K562 (cell line): Measurements from ENCODE around the gene DENND4C. TPM values are rescaled to one million over a fixed set of nuclear protein-coding genes. Genes with fewer than 3 reads are reported as not detected.

Experiments used
- ATAC-seq: fragments of 200-7000 bp; cut with Tn5 transposase; 3 replicates; pipeline ENCODE4 v1.9.1; 2020; ENCODE audit warnings: moderate library complexity
- BruUV-seq: library from RNA; stranded (reverse); fragments of 400-500 nt; replicated peaks from 2 replicates; lab custom pipeline; 2021; lab: Mats Ljungman, UMichigan
- CTCF ChIA-PET: fragments of 300-600 bp; formaldehyde crosslinking; extraction: SDS; loops from one replicate; lab custom pipeline; 2021; ENCODE audit warnings: low intra/inter-chr PET ratio; lab: Yijun Ruan, JAX
- POLR2A ChIA-PET: fragments of 300-600, 350-650 bp; sonication (Branson Sonifier 250); formaldehyde crosslinking; extraction: SDS; loops from one replicate; lab custom pipeline; 2021; ENCODE audit warnings: antibody characterized with exemption, inconsistent platforms; lab: Yijun Ruan, JAX
- DNase-seq, 4 experiments: peaks; one replicate each; pipeline versions ENCODE4 v3.0.0 to v3.0.0-alpha.2; 2011 to 2018; ENCODE audit warnings: low spot score in 3 of 4, mixed read lengths in 3 of 4; ENCODE audit errors: extremely low read depth in 1 of 4
- FAIRE-seq: peaks from 2 replicates; lab custom pipeline; 2011; peaks lifted over from hg19 to GRCh38; lab: Jason Lieb, UNC
- H2AFZ ChIP-seq: 2 replicates; pipeline ENCODE4 v1.6.0; 2011; ENCODE audit warnings: low read depth, low read length, control low read depth, inconsistent platforms
- H3K27ac ChIP-seq: fragments of 200-600 bp; 3 replicates; pipeline ENCODE4 v1.8.0; 2011; ENCODE audit warnings: low read depth, mild to moderate bottlenecking, control low read depth, inconsistent platforms, low read length, moderate library complexity, mixed read lengths; ENCODE audit errors: extremely low read depth
- H3K27me3 ChIP-seq, 2 experiments: fragments of 300-600 bp in 1 of 2; 2 replicates in 1 of 2; 3 replicates in 1 of 2; pipeline versions ENCODE4 v1.6.0 to v1.8.0; 2011; ENCODE audit warnings: inconsistent platforms in 2 of 2, low read length in 2 of 2, mild to moderate bottlenecking in 1 of 2, mixed read lengths in 1 of 2, moderate library complexity in 1 of 2; ENCODE audit not compliant: control insufficient read depth in 2 of 2, insufficient read depth in 2 of 2
- H3K36me3 ChIP-seq: fragments of 300-600 bp; 3 replicates; pipeline ENCODE4 v1.8.0; 2011; ENCODE audit warnings: mild to moderate bottlenecking, low read length, inconsistent platforms; ENCODE audit not compliant: control insufficient read depth, insufficient read depth
- H3K4me1 ChIP-seq, 2 experiments: fragments of 200-600 bp in 1 of 2; replicated peaks in 1 of 2; 2 replicates in 1 of 2; 3 replicates in 1 of 2; pipeline versions ENCODE4 v1.5.1 to v1.8.0; 2011; ENCODE audit warnings: inconsistent platforms in 2 of 2, low read length in 2 of 2, mild to moderate bottlenecking in 1 of 2, mixed read lengths in 1 of 2, moderate library complexity in 1 of 2; ENCODE audit not compliant: control insufficient read depth in 2 of 2, insufficient read depth in 2 of 2
- H3K4me2 ChIP-seq: 2 replicates; pipeline ENCODE4 v1.6.1; 2011; ENCODE audit warnings: low read length, control low read depth, inconsistent platforms, mixed read lengths; ENCODE audit not compliant: insufficient read depth
- H3K4me3 ChIP-seq: fragments of 200-600 bp; sonication (generic), shearing (Covaris generic); 2 replicates; pipeline ENCODE4 v1.5.1; 2016; ENCODE audit warnings: control low read depth, inconsistent platforms
- H3K79me2 ChIP-seq: fragments of 200-600 bp; 3 replicates; pipeline ENCODE4 v1.8.0; 2011; ENCODE audit warnings: low read length, inconsistent platforms; ENCODE audit not compliant: control insufficient read depth, insufficient read depth
- H3K9ac ChIP-seq, 2 experiments: 2 replicates each; pipeline versions ENCODE4 v1.6.0 to v1.6.1; 2011; ENCODE audit warnings: low read depth in 2 of 2, low read length in 2 of 2, control low read depth in 1 of 2, inconsistent platforms in 1 of 2, mild to moderate bottlenecking in 1 of 2, mixed read lengths in 1 of 2; ENCODE audit not compliant: insufficient read depth in 1 of 2
- H3K9me1 ChIP-seq: one replicate; pipeline ENCODE4 v1.6.0; 2011; ENCODE audit warnings: inconsistent platforms, mild to moderate bottlenecking, low read length, moderate library complexity; ENCODE audit not compliant: control insufficient read depth, insufficient read depth
- H3K9me3 ChIP-seq: replicated peaks from 2 replicates; pipeline ENCODE4 v1.5.1; 2011; ENCODE audit warnings: low read depth, low read length, inconsistent platforms; ENCODE audit not compliant: control insufficient read depth, insufficient read depth
- H4K20me1 ChIP-seq: replicated peaks from 2 replicates; pipeline ENCODE4 v1.6.1; 2011; ENCODE audit warnings: low read length, inconsistent platforms, mixed read lengths; ENCODE audit not compliant: control insufficient read depth, insufficient read depth
- EHMT2 ChIP-seq: fragments of 450-650 bp; IDR thresholded peaks from 2 replicates; pipeline ENCODE4 v1.6.1; 2018; ENCODE audit warnings: antibody characterized with exemption
- ETV5 ChIP-seq: sonication (generic); formaldehyde crosslinking; IDR thresholded peaks from 2 replicates; pipeline ENCODE4 v1.4.0; 2020; ENCODE audit warnings: low read depth, mild to moderate bottlenecking, missing genetic modification reagents
- NFE2L1 ChIP-seq: fragments of 450-650 bp; IDR thresholded peaks from 2 replicates; pipeline ENCODE4 v1.6.1; 2016; ENCODE audit warnings: missing genetic modification characterization, low read depth, mild to moderate bottlenecking, missing compliant biosample characterization, moderate library complexity, borderline replicate concordance
- NR4A1 ChIP-seq, 2 experiments: fragments of 250-450 bp in 1 of 2; fragments of 450-650 bp in 1 of 2; sonication (Bioruptor Pico) in 1 of 2; IDR thresholded peaks; 2 replicates each; pipeline versions ENCODE4 v1.4.0 to v1.6.1; 2016 to 2020; ENCODE audit warnings: mild to moderate bottlenecking in 2 of 2, missing compliant biosample characterization in 1 of 2, missing genetic modification characterization in 1 of 2, moderate library complexity in 1 of 2
- RBM17 ChIP-seq: fragments of 200-400 bp; formaldehyde crosslinking; IDR thresholded peaks from 2 replicates; pipeline ENCODE4 v1.6.1; 2017; ENCODE audit warnings: low read depth, mild to moderate bottlenecking, low read length, borderline replicate concordance
- SIRT6 ChIP-seq: IDR thresholded peaks from one replicate; pipeline ENCODE4 v1.6.1; 2012; ENCODE audit warnings: low read depth, mild to moderate bottlenecking, control low read depth, inconsistent platforms, low read length, moderate library complexity
- WGBS: fragments of 100-300 bp; shearing (Covaris generic); methylation state at CpG from one replicate; pipeline ENCODE4 v1.1.6; 2016; ENCODE audit warnings: low coverage, mixed read lengths; ENCODE audit not compliant: insufficient coverage; ENCODE audit errors: missing lambda C conversion rate; 5-methylcytosine and 5-hydroxymethylcytosine counted together
- in situ Hi-C: fragments of 300-500 bp; cut with MboI; formaldehyde crosslinking; loops from 4 replicates; pipeline ENCODE4 v1.15.0; 2018; ENCODE audit warnings: inconsistent platforms, mixed read lengths
- intact Hi-C: fragments of 100-400 bp; cut with micrococcal nuclease; formaldehyde crosslinking; loops from 2 replicates; pipeline ENCODE4 v1.14.2; 2022
- polyA plus RNA-seq, 8 experiments: library from polyadenylated mRNA; depleted of rRNA in 4 of 8; stranded (reverse) in 5 of 8; unstranded in 3 of 8; fragments of >200 nt; fragmentation: Nextera tagmentation in 2 of 8; fragmentation: Illumina TruSeq in 1 of 8; extraction: Ambion mirVana in 2 of 8; extraction: Trizol in 1 of 8; gene quantifications; 2 replicates each; pipeline versions ENCODE4 v1.2.1 to v1.2.3, GENCODE V29; 2011 to 2014; ENCODE audit warnings: inconsistent platforms in 1 of 8, missing spikeins in 1 of 8
- total RNA-seq, 7 experiments: library from RNA; depleted of rRNA in 6 of 7; stranded (reverse); fragments of >200 nt in 6 of 7; fragmentation: Illumina TruSeq in 2 of 7; extraction: Trizol in 2 of 7; gene quantifications; 2 replicates each; pipeline versions ENCODE4 v1.2.1 to v1.2.3, GENCODE V29; 2011 to 2021; ENCODE audit warnings: low replicate concordance in 1 of 7
- TF ChIP-seq, protein P1 (sequence below): fragments of 250-450 bp; sonication (Bioruptor Pico); IDR thresholded peaks from 2 replicates; pipeline ENCODE4 v1.5.0; 2022; ENCODE audit warnings: mild to moderate bottlenecking
- TF ChIP-seq, protein P2 (sequence below): fragments of 250-450 bp; sonication (Bioruptor Pico); IDR thresholded peaks from 2 replicates; pipeline ENCODE4 v1.4.0; 2020
- TF ChIP-seq, protein P3 (sequence below), 2 experiments: fragments of 450-650 bp; IDR thresholded peaks; 2 replicates each; pipeline ENCODE4 v1.6.1; 2016; ENCODE audit warnings: mild to moderate bottlenecking in 2 of 2, borderline replicate concordance in 1 of 2, low read depth in 1 of 2, moderate library complexity in 1 of 2

The DENND4C gene
- total and polyA plus RNA-seq, 9 of the 15 experiments (the other 6 are each of a cell fraction or from before 2014, with no cell fraction given): 4.8 to 31.8 (median 13.9) TPM

- TF ChIP-seq, protein P1, sequence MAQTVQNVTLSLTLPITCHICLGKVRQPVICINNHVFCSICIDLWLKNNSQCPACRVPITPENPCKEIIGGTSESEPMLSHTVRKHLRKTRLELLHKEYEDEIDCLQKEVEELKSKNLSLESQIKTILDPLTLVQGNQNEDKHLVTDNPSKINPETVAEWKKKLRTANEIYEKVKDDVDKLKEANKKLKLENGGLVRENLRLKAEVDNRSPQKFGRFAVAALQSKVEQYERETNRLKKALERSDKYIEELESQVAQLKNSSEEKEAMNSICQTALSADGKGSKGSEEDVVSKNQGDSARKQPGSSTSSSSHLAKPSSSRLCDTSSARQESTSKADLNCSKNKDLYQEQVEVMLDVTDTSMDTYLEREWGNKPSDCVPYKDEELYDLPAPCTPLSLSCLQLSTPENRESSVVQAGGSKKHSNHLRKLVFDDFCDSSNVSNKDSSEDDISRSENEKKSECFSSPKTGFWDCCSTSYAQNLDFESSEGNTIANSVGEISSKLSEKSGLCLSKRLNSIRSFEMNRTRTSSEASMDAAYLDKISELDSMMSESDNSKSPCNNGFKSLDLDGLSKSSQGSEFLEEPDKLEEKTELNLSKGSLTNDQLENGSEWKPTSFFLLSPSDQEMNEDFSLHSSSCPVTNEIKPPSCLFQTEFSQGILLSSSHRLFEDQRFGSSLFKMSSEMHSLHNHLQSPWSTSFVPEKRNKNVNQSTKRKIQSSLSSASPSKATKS: no peak
- TF ChIP-seq RBM17: no peak
- TF ChIP-seq, protein P2, sequence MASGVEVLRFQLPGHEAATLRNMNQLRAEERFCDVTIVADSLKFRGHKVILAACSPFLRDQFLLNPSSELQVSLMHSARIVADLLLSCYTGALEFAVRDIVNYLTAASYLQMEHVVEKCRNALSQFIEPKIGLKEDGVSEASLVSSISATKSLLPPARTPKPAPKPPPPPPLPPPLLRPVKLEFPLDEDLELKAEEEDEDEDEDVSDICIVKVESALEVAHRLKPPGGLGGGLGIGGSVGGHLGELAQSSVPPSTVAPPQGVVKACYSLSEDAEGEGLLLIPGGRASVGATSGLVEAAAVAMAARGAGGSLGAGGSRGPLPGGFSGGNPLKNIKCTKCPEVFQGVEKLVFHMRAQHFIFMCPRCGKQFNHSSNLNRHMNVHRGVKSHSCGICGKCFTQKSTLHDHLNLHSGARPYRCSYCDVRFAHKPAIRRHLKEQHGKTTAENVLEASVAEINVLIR (CRISPR knock-in tag): no peak
- TF ChIP-seq NR4A1 (CRISPR knock-in tag; IDR thresholded peaks at IDR 0.05): no peak
- no peak for TF ChIP-seq NR4A1 (tag; IDR thresholded peaks at IDR 0.05)
- no peak for TF ChIP-seq SIRT6
- TF ChIP-seq, protein P3, sequence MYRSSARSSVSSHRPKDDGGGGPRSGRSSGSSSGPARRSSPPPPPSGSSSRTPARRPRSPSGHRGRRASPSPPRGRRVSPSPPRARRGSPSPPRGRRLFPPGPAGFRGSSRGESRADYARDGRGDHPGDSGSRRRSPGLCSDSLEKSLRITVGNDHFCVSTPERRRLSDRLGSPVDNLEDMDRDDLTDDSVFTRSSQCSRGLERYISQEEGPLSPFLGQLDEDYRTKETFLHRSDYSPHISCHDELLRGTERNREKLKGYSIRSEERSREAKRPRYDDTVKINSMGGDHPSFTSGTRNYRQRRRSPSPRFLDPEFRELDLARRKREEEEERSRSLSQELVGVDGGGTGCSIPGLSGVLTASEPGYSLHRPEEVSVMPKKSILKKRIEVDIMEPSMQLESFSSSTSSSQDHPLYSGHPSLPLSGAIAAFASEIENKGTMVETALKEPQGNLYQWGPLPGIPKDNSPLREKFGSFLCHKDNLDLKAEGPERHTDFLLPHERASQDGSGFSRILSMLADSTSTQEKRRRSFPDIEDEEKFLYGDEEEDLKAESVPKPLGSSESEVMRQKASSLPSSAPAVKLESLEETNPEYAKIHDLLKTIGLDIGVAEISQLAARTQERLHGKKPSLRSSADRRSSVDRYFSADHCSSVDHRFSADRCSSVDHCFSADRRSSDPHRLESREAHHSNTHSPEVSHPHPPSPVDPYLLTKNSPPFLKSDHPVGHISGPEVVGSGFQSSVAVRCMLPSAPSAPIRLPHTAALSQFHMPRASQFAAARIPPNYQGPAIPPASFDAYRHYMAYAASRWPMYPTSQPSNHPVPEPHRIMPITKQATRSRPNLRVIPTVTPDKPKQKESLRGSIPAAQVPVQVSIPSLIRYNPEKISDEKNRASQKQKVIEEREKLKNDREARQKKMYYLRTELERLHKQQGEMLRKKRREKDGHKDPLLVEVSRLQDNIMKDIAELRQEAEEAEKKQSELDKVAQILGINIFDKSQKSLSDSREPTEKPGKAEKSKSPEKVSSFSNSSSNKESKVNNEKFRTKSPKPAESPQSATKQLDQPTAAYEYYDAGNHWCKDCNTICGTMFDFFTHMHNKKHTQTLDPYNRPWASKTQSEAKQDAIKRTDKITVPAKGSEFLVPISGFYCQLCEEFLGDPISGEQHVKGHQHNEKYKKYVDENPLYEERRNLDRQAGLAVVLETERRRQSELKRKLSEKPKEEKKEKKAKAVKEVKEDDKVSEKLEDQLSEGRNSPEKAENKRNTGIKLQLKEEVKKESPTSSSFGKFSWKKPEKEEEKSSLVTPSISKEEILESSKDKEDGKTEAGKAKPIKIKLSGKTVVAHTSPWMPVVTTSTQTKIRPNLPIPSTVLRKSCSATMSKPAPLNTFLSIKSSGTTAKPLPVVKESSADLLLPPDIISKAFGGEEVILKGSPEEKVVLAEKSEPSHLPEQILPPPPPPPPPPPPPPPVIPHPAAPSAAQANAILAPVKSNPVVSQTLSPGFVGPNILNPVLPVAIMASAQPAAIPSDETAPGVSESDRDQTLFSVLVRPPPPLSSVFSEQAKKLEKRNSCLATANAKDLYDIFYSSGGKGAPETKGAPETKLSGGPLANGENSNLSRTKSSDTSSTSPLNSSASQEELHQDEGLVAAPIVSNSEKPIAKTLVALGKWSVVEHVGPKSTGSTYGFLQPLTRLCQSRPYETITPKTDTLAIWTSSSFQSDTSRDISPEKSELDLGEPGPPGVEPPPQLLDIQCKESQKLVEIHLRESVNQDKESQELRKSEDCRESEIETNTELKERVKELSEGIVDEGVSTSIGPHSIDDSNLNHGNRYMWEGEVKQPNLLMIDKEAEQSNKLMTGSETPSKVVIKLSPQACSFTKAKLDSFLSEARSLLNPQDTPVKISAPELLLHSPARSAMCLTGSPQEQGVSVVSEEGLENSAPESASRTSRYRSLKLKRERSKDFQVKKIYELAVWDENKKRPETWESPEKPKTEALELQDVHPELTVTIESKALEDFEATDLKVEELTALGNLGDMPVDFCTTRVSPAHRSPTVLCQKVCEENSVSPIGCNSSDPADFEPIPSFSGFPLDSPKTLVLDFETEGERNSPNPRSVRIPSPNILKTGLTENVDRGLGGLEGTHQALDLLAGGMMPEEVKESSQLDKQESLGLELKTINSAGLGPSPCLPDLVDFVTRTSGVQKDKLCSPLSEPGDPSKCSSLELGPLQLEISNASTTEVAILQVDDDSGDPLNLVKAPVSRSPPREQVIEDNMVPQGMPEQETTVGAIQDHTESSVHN (IDR thresholded peaks at IDR 0.05; ENCODE audit: borderline replicate concordance in 1 of 2, low read depth in 1 of 2): no peak
- no peak for TF ChIP-seq NFE2L1 (tag)
- no peak for TF ChIP-seq EHMT2
- no peak for TF ChIP-seq ETV5 (CRISPR knock-in tag)
- H3K79me2 ChIP-seq: peaks cover 10% of the 10 kb centered on the region
- ChIA-PET POLR2A (interaction anchor here (0.6 kb wide), 1 partner anchor 546 kb away, joined by 3 read pairs; no protein-coding TSS in a partner anchor), CTCF (no interaction called here)
- no peaks in the 10 kb centered on the region; the same call in 2 of the 3 replicates for H3K36me3 ChIP-seq
- H3K9me1 ChIP-seq: no peaks in the 10 kb centered on the region
- intact Hi-C loops (no loop called here), in situ Hi-C loops (no loop called here)
- H2AFZ ChIP-seq: no peak overlapping the region
- no peak for FAIRE-seq
- no peaks in the 10 kb centered on the region for H4K20me1 ChIP-seq
- no peaks in the 10 kb centered on the region for H3K9me3 ChIP-seq
- 89% methylated on average over 2 of the region's 2 CpGs for WGBS
- H3K27ac ChIP-seq: no peak overlapping the region
- H3K27me3 ChIP-seq: no peaks in the 10 kb centered on the region
- H3K4me3 ChIP-seq: no peak overlapping the region
- no peak overlapping the region for H3K4me2 ChIP-seq
- peaks cover 5 to 15% of the 10 kb centered on the region in 2 experiments; a peak in 4 of 5 replicates for H3K4me1 ChIP-seq
- no TSS peak for BruUV-seq
- ATAC-seq: no peak
- no peak for DNase-seq
- H3K9ac ChIP-seq: no peak overlapping the region
Observed at GRCh38 chr9:19416143-19416542, 185.7 kb downstream of the DENND4C start.
